Measurements from ENCODE around the gene CHCHD6.
A peak's percentile ranks its signal among the peaks of the same experiment; 100 is the strongest.
"Not testable (repeated sequence)": the region's sequence is repeated elsewhere in the genome, so short reads cannot be mapped to it uniquely, and the experiment has no call there.

Gene CHCHD6

DNA sequence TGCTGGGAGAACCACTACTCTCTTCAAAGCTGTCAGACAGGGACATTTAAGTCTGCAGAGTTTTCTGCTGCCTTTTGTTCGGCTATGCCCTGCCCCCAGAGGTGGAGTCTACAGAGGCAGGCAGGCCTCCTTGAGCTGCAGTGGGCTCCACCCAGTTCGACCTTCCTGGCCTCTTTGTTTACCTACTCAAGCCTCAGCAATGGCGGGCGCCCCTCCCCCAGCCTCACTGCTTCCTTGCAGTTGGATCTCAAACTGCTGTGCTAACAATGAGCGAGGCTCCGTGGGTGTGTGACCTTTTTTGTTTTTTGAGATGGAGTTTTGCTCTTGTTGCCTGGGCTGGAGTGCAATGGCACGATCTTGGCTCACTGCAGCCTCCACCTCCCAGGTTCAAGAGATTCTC is 87.3 kb downstream of the CHCHD6 start:
- not testable (repeated sequence) for H3K27me3 ChIP-seq (ENCODE audit: insufficient read depth, low read length); H3K9ac ChIP-seq (ENCODE audit: low read depth, low read length); H3K9me3 ChIP-seq (ENCODE audit: insufficient read depth, low read depth, low read length); H3K27ac ChIP-seq (ENCODE audit: low read length); H3K4me1 ChIP-seq (ENCODE audit: insufficient read depth, low read length); H3K4me3 ChIP-seq (ENCODE audit: low read length); H3K36me3 ChIP-seq (ENCODE audit: insufficient read depth, low read depth, low read length)

DNA sequence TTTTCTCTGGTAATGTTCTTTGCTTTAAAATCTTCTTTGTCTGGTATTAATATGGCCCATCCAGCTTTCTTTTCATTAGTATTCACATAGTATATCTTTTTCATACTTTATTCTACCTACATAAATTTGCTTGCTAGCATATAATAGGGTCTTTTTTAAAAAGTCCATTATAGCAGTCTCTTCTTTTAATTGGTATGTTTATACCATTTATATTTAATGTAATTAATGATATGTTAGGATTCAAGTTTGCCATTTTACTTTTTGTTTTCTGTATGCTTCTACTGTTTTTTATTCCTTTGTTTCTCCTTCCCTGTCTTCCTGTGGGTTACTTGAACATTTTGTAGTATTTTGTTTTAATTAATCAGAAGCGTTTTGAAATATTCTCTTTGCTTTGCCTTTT is 89.0 kb downstream of the CHCHD6 start:
- H3K9ac ChIP-seq (ENCODE audit: low read depth, low read length), result no peak overlapping the region
- H3K27me3 ChIP-seq (ENCODE audit: insufficient read depth, low read length), result no peaks in the 10 kb centered on the region
- H3K36me3 ChIP-seq (ENCODE audit: insufficient read depth, low read depth, low read length), result no peaks in the 10 kb centered on the region
- no peaks in the 10 kb centered on the region; the same call in 1 of the 2 replicates for H3K9me3 ChIP-seq (ENCODE audit: insufficient read depth, low read depth, low read length)
- no peaks in the 10 kb centered on the region for H3K4me1 ChIP-seq (ENCODE audit: insufficient read depth, low read length)
- H3K27ac ChIP-seq (ENCODE audit: low read length), result no peak overlapping the region
- no peak overlapping the region for H3K4me3 ChIP-seq (ENCODE audit: low read length)

DNA sequence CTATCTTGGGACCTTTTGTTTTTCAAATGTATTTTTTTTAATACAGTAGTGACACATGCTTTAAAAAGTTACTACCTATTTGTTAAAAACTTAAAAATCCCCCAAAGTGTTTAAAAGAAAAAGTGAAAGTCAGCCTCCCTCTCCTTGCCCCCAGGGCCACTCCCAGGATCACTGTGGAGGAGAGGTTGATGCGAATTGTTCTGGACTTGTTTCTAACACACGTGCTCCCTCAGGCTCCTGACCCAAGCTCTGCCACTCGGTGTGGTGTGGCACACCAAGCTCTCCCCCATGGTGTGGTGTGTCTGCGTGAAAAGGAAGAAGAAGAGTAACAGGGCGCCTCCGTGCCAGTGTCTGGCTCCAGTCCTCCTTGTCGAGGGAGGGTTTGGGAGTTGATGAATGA is 93.5 kb downstream of the CHCHD6 start:
- H3K4me1 ChIP-seq (ENCODE audit: insufficient read depth, low read length), result no peaks in the 10 kb centered on the region

DNA sequence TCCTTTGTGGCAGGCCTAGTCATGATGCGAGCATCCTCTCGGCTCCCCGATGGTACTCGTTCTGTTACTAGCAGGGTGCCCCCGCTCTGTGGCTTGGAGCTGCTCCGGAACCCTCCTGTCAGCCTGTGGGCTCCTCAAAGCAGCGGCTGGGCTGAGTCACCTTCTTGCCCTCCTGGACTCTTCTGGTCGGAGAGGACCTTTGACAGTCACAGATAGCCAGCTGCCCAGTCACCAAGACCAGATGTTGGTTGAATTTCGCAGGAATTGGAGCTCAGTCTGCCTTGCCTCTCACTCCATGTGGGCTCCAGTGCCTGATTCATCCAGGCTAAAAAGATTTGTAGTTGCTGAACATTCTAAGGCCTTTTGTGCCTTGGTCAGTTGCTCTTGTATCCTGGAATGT is 94.5 kb downstream of the CHCHD6 start:
- no peaks in the 10 kb centered on the region for H3K4me1 ChIP-seq (ENCODE audit: insufficient read depth, low read length)
- H3K27ac ChIP-seq (ENCODE audit: low read length), result no peak overlapping the region
- no peak overlapping the region for H3K4me3 ChIP-seq (ENCODE audit: low read length)
- no peaks in the 10 kb centered on the region for H3K27me3 ChIP-seq (ENCODE audit: insufficient read depth, low read length)
- H3K9ac ChIP-seq (ENCODE audit: low read depth, low read length), result no peak overlapping the region
- peaks cover 9% of the 10 kb centered on the region; the same call in 1 of the 2 replicates for H3K36me3 ChIP-seq (ENCODE audit: insufficient read depth, low read depth, low read length)
- H3K9me3 ChIP-seq (ENCODE audit: insufficient read depth, low read depth, low read length), result peaks cover 24% of the 10 kb centered on the region

More for the DNA sequence above, 93.5 kb downstream of the CHCHD6 start:
- Histone ChIP-seq H3K9me3 (ENCODE audit: insufficient read depth, low read depth, low read length) (peaks cover 24% of the 10 kb centered on the region), H3K27ac (ENCODE audit: low read length) (no peak overlapping the region), H3K9ac (ENCODE audit: low read depth, low read length) (no peak overlapping the region), H3K36me3 (ENCODE audit: insufficient read depth, low read depth, low read length) (peaks cover 9% of the 10 kb centered on the region; the same call in 1 of the 2 replicates), H3K4me3 (ENCODE audit: low read length) (no peak overlapping the region), H3K27me3 (ENCODE audit: insufficient read depth, low read length) (no peaks in the 10 kb centered on the region)

DNA sequence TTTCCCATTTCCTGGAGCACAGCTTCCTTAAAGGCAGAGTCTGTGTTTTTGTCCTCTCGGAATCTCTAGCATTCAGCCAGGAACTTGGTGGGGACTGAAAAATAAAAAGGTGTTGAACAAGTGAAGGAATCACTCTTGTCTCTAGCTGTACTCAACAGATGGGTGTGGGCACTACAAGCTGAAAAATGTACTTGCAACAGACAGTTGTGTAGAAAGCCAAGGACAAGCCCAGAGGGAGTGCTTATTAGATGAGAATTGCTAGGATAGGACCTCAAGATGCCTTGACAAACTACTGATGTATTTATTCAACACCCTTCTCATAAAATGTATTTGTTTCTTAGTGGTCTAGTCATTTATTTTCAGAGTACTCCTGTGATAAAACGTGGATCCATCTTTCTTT is 95.1 kb downstream of the CHCHD6 start:
- H3K9me3 ChIP-seq (ENCODE audit: insufficient read depth, low read depth, low read length), result peaks cover 24% of the 10 kb centered on the region
- H3K9ac ChIP-seq (ENCODE audit: low read depth, low read length), result no peak overlapping the region
- no peak overlapping the region for H3K4me3 ChIP-seq (ENCODE audit: low read length)
- H3K27me3 ChIP-seq (ENCODE audit: insufficient read depth, low read length), result no peaks in the 10 kb centered on the region
- no peak overlapping the region for H3K27ac ChIP-seq (ENCODE audit: low read length)
- H3K36me3 ChIP-seq (ENCODE audit: insufficient read depth, low read depth, low read length), result peaks cover 9% of the 10 kb centered on the region; the same call in 1 of the 2 replicates
- H3K4me1 ChIP-seq (ENCODE audit: insufficient read depth, low read length), result no peaks in the 10 kb centered on the region

DNA sequence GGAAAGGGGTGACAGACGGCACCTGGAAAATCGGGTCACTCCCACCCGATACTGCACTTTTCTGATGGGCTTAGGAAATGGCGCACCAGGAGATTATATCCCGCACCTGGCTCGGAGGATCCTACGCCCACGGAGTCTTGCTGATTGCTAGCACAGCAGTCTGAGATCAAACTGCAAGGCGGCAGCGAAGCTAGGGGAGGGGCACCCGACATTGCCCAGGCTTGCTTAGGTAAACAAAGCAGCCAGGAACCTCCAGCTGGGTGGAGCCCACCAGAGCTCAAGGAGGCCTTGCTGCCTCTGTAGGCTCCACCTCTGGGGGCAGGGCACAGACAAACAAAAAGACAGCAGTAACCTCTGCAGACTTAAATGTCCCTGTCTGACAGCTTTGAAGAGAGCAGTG is 97.3 kb downstream of the CHCHD6 start:
- not testable (repeated sequence) for H3K27me3 ChIP-seq (ENCODE audit: insufficient read depth, low read length)

DNA sequence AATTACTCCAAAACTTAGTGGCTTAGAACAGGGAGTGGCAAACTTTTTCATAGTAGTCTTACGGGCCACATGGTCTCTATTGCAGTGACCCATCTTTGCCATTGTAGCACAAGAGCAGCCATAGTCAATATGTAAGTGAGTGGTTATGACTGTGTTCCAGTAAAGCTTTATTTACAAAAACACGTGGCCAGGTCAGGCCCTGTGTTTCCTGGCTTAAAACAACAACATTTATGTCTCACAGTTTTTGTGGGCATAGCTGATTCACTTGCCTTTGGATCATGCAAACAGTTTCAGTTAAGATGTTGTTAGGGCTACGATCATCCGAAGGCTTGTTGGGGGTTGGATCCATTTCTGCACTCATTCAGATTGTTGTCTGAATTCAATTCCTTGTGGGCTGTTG is 103.8 kb downstream of the CHCHD6 start:
- H3K9me3 ChIP-seq (ENCODE audit: insufficient read depth, low read depth, low read length), result no peaks in the 10 kb centered on the region
- H3K9ac ChIP-seq (ENCODE audit: low read depth, low read length), result no peak overlapping the region
- no peaks in the 10 kb centered on the region for H3K4me1 ChIP-seq (ENCODE audit: insufficient read depth, low read length)
- H3K4me3 ChIP-seq (ENCODE audit: low read length), result no peak overlapping the region
- no peak overlapping the region for H3K27ac ChIP-seq (ENCODE audit: low read length)
- H3K27me3 ChIP-seq (ENCODE audit: insufficient read depth, low read length), result no peaks in the 10 kb centered on the region
- H3K36me3 ChIP-seq (ENCODE audit: insufficient read depth, low read depth, low read length), result no peaks in the 10 kb centered on the region

More for the DNA sequence above, 97.3 kb downstream of the CHCHD6 start:
- not testable (repeated sequence) for H3K4me3 ChIP-seq (ENCODE audit: low read length); H3K9ac ChIP-seq (ENCODE audit: low read depth, low read length); H3K36me3 ChIP-seq (ENCODE audit: insufficient read depth, low read depth, low read length); H3K4me1 ChIP-seq (ENCODE audit: insufficient read depth, low read length); H3K27ac ChIP-seq (ENCODE audit: low read length)
- peaks cover 24% of the 10 kb centered on the region for H3K9me3 ChIP-seq (ENCODE audit: insufficient read depth, low read depth, low read length)

DNA sequence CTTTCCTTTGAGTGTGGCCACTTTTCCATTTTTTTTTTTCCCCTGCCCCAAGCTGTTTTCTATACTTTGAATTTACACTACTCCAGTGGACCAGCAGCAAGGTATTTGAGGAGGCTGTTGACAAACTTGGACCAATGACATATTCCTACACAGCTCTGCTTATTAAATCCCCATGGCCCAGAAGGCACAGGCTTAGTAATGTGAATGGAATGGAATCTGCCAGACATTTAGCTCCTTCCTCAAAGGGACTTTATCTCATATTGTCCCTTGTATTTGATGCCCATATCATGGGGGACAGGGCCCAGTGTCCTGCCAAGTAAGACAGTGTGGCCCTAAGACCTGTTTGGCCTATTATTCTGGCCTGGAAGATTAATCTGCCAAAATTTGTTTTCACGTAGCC is 107.5 kb downstream of the CHCHD6 start:
- Histone ChIP-seq H3K4me1 (ENCODE audit: insufficient read depth, low read length) (peaks cover 8% of the 10 kb centered on the region; the same call in 1 of the 2 replicates), H3K27ac (ENCODE audit: low read length) (no peak overlapping the region), H3K4me3 (ENCODE audit: low read length) (no peak overlapping the region), H3K9me3 (ENCODE audit: insufficient read depth, low read depth, low read length) (no peaks in the 10 kb centered on the region), H3K27me3 (ENCODE audit: insufficient read depth, low read length) (no peaks in the 10 kb centered on the region), H3K9ac (ENCODE audit: low read depth, low read length) (no peak overlapping the region), H3K36me3 (ENCODE audit: insufficient read depth, low read depth, low read length) (no peaks in the 10 kb centered on the region)

DNA sequence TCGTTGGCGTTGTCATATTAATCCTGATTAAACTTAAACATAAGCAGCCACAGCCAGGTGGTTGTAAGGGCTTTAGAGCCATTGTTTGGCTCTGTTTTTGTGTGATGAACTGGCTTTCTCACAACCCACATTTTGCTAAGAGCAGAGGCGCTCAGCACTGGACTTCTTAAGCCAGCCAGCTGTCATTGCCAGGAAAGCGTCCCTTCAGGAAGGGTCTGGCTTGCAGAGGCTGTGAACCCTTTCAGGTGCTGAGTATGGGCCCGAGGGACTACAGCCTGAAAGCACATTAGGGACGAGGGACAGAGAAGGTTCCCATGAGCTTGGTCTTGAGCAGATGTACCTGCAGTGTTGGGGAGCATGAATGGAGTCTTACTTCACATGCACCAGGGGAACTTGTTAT is 112.3 kb downstream of the CHCHD6 start:
- peaks cover 22% of the 10 kb centered on the region for H3K4me1 ChIP-seq (ENCODE audit: insufficient read depth, low read length)
- no peaks in the 10 kb centered on the region for H3K36me3 ChIP-seq (ENCODE audit: insufficient read depth, low read depth, low read length)
- no peaks in the 10 kb centered on the region for H3K9me3 ChIP-seq (ENCODE audit: insufficient read depth, low read depth, low read length)
- H3K4me3 ChIP-seq (ENCODE audit: low read length), result no peak overlapping the region
- H3K9ac ChIP-seq (ENCODE audit: low read depth, low read length), result no peak overlapping the region
- H3K27me3 ChIP-seq (ENCODE audit: insufficient read depth, low read length), result no peaks in the 10 kb centered on the region
- no peak overlapping the region for H3K27ac ChIP-seq (ENCODE audit: low read length)

DNA sequence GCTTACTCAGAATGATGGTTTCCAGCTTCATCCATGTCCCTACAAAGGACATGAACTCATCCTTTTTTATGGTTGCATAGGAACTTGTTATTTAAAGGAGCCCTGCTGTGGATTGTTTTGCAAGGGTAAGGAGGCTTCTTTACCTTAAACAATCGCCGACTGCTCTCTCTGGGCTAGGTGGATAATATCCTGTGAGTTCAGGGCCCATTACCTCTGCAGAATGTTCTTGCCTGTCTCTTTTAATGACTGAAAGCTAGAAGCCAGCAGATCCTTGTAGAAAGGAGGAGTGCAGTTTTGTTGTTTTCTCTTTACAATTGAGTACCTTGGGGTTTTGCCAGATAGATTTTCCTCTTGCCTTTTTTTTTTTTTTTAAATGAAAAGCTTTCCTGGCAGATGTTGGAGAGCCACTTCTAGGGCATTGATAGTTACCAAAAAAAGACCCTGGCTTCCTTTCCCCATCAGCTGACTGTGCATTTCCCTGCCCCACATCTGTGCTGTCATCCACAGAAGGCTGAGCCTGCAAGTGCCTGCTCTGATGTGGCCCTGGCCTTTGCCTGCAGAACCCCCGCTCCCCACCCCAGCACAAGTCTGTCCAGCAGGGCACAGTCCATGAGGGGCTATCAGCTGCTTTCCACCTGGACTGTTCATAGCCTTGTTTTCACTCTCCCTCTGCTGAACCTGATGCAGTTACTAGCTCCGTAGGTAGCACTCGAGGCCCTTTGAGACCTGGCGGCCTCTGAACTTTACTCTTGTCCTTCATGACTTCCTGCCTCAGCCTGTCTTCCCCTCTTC is 113.1 kb downstream of the CHCHD6 start:
- Histone ChIP-seq H3K36me3 (ENCODE audit: insufficient read depth, low read depth, low read length) (no peaks in the 10 kb centered on the region), H3K4me3 (ENCODE audit: low read length) (peak overlapping the region; percentile 41; the same call in 1 of the 2 replicates), H3K4me1 (ENCODE audit: insufficient read depth, low read length) (peaks cover 22% of the 10 kb centered on the region), H3K27ac (ENCODE audit: low read length) (no peak overlapping the region), H3K27me3 (ENCODE audit: insufficient read depth, low read length) (no peaks in the 10 kb centered on the region), H3K9me3 (ENCODE audit: insufficient read depth, low read depth, low read length) (peaks cover 5% of the 10 kb centered on the region; the same call in 1 of the 2 replicates), H3K9ac (ENCODE audit: low read depth, low read length) (no peak overlapping the region)

DNA sequence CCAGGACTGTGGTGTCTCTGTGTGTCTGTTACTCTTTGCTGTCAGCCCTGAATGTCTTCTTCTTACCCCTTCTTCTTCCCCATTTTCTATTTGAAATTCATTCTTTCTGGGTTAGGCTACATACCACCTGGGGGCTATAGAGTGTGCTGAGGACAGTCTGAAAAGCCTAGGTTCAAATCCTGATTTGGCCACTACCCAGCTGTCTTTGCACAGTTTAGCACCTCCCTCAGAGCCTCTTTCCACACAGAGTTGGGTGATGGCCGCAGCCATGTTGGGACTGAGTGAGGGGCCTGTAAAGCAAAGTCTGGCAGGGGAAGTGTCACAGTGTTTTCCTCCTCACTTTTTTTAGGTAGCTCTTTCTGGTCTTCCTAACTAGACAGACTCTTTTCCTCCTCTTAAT is 113.7 kb downstream of the CHCHD6 start:
- Histone ChIP-seq H3K27me3 (ENCODE audit: insufficient read depth, low read length) (no peaks in the 10 kb centered on the region), H3K9me3 (ENCODE audit: insufficient read depth, low read depth, low read length) (peaks cover 5% of the 10 kb centered on the region; the same call in 1 of the 2 replicates), H3K9ac (ENCODE audit: low read depth, low read length) (no peak overlapping the region), H3K4me1 (ENCODE audit: insufficient read depth, low read length) (peaks cover 22% of the 10 kb centered on the region), H3K36me3 (ENCODE audit: insufficient read depth, low read depth, low read length) (no peaks in the 10 kb centered on the region), H3K27ac (ENCODE audit: low read length) (no peak overlapping the region), H3K4me3 (ENCODE audit: low read length) (no peak overlapping the region)

DNA sequence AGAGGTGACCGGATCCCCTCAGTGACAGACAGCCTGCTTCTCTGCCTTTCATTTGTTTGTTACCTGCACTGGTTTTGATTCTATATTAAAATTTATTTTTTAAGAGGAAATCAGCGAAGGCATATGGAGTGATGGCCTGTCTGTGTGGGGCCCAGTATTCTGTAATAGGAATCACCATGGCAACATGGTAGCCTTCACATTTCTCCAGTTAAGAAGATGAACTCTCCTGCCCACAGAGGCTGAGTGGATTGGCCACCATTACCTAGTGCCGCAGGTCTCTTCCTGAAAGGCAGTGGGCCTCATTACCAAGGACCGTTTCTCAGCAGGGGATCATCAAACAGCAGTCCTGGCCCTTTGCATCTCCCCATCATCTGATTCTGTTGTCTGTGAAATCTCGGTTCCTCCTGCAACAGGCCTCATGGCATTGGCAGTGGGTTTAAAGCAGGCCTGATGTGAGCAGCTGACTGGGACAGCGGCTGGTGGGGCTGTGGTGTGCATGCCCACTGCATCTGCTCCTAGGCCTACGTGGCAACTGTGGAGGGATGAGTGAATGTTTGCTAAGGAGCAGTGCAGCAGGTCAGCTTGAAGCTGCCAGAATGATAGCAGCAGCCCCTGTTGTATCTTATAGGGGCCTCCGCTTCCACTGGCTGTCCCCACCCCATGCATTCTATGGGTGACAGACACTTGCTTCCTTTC is 114.5 kb downstream of the CHCHD6 start:
- Histone ChIP-seq H3K27ac (ENCODE audit: low read length) (no peak overlapping the region), H3K4me1 (ENCODE audit: insufficient read depth, low read length) (peaks cover 22% of the 10 kb centered on the region), H3K27me3 (ENCODE audit: insufficient read depth, low read length) (no peaks in the 10 kb centered on the region), H3K9me3 (ENCODE audit: insufficient read depth, low read depth, low read length) (peaks cover 5% of the 10 kb centered on the region; the same call in 1 of the 2 replicates), H3K9ac (ENCODE audit: low read depth, low read length) (no peak overlapping the region), H3K4me3 (ENCODE audit: low read length) (no peak overlapping the region), H3K36me3 (ENCODE audit: insufficient read depth, low read depth, low read length) (no peaks in the 10 kb centered on the region)
